H9 (cell line): ENCODE measurements around the gene FAM13A. TPM values are rescaled to one million over a fixed set of nuclear protein-coding genes. Genes with fewer than 3 reads are reported as not detected.

ENCODE experiments used
- DNase-seq: peaks from one replicate; pipeline ENCODE4 v3.0.0-alpha.2; 2017
- H2AFZ ChIP-seq: one replicate; pipeline ENCODE4 v1.6.1; 2013; ENCODE audit warnings: mild to moderate bottlenecking, low read length, control low read depth, moderate library complexity
- H2AK5ac ChIP-seq: 2 replicates; pipeline ENCODE4 v1.6.1; 2013; ENCODE audit warnings: low read length, control low read depth, mixed read lengths; ENCODE audit not compliant: insufficient read length
- H2BK120ac ChIP-seq: one replicate; pipeline ENCODE4 v1.6.1; 2013; ENCODE audit warnings: low read depth, mild to moderate bottlenecking, low read length, control low read depth, inconsistent platforms; ENCODE audit not compliant: poor library complexity, severe bottlenecking
- H2BK12ac ChIP-seq: 2 replicates; pipeline ENCODE4 v1.6.1; 2013; ENCODE audit warnings: low read length, control low read depth, mixed read lengths, low read depth; ENCODE audit not compliant: insufficient read length
- H2BK15ac ChIP-seq: 2 replicates; pipeline ENCODE4 v1.6.1; 2013; ENCODE audit warnings: low read depth, low read length, control low read depth
- H2BK20ac ChIP-seq: one replicate; pipeline ENCODE4 v1.6.1; 2013; ENCODE audit warnings: low read depth, mild to moderate bottlenecking, low read length, control low read depth, inconsistent platforms; ENCODE audit not compliant: poor library complexity, severe bottlenecking
- H2BK5ac ChIP-seq: 2 replicates; pipeline ENCODE4 v1.6.1; 2013; ENCODE audit warnings: low read length, control low read depth, mixed read lengths; ENCODE audit not compliant: insufficient read length
- H3K14ac ChIP-seq: 2 replicates; pipeline ENCODE4 v1.6.1; 2013; ENCODE audit warnings: low read length, control low read depth; ENCODE audit not compliant: insufficient read depth
- H3K18ac ChIP-seq: 2 replicates; pipeline ENCODE4 v1.6.1; 2013; ENCODE audit warnings: low read depth, mild to moderate bottlenecking, mixed read lengths, low read length, control low read depth; ENCODE audit not compliant: insufficient read length
- H3K23ac ChIP-seq: 2 replicates; pipeline ENCODE4 v1.6.1; 2013; ENCODE audit warnings: low read length, control low read depth, mixed read lengths, low read depth; ENCODE audit not compliant: insufficient read length
- H3K23me2 ChIP-seq: 2 replicates; pipeline ENCODE4 v1.6.1; 2013; ENCODE audit warnings: low read depth, mild to moderate bottlenecking, mixed read lengths, low read length, control low read depth; ENCODE audit not compliant: insufficient read length, poor library complexity, severe bottlenecking
- H3K27ac ChIP-seq: 2 replicates; pipeline ENCODE4 v1.5.1; 2013; ENCODE audit warnings: low read length, control low read depth, mixed read lengths, low read depth; ENCODE audit not compliant: insufficient read length
- H3K27me3 ChIP-seq: 2 replicates; pipeline ENCODE4 v1.6.1; 2013; ENCODE audit warnings: low read length, control low read depth, inconsistent platforms; ENCODE audit not compliant: insufficient read depth
- H3K4ac ChIP-seq: 2 replicates; pipeline ENCODE4 v1.6.1; 2013; ENCODE audit warnings: low read depth, mild to moderate bottlenecking, control low read depth, inconsistent platforms, low read length, moderate library complexity
- H3K4me1 ChIP-seq: 2 replicates; pipeline ENCODE4 v1.6.1; 2013; ENCODE audit warnings: low read length, control low read depth, inconsistent platforms; ENCODE audit not compliant: insufficient read depth
- H3K4me2 ChIP-seq: 2 replicates; pipeline ENCODE4 v1.6.1; 2013; ENCODE audit warnings: low read length, control low read depth, mixed read lengths; ENCODE audit not compliant: insufficient read length, insufficient read depth
- H3K56ac ChIP-seq: 2 replicates; pipeline ENCODE4 v1.6.1; 2013; ENCODE audit warnings: low read depth, mild to moderate bottlenecking, mixed read lengths, low read length, control low read depth; ENCODE audit not compliant: insufficient read length
- H3K79me1 ChIP-seq: 2 replicates; pipeline ENCODE4 v1.6.1; 2013; ENCODE audit warnings: low read depth, mild to moderate bottlenecking, moderate library complexity, low read length, control low read depth, inconsistent platforms; ENCODE audit not compliant: insufficient read depth, poor library complexity, severe bottlenecking
- H3K79me2 ChIP-seq: 2 replicates; pipeline ENCODE4 v1.6.1; 2013; ENCODE audit warnings: low read length, control low read depth, inconsistent platforms; ENCODE audit not compliant: insufficient read depth
- H3K9ac ChIP-seq: 2 replicates; pipeline ENCODE4 v1.6.1; 2013; ENCODE audit warnings: low read length, control low read depth, mixed read lengths; ENCODE audit not compliant: insufficient read length; ENCODE audit errors: extremely low read depth
- H3K9me3 ChIP-seq: one replicate; pipeline ENCODE4 v1.6.1; 2013; ENCODE audit warnings: low read depth, low read length, inconsistent platforms; ENCODE audit not compliant: control insufficient read depth
- H3T11ph ChIP-seq: one replicate; pipeline ENCODE4 v1.6.1; 2013; ENCODE audit warnings: mild to moderate bottlenecking, low read length, control low read depth, inconsistent platforms
- H4K20me1 ChIP-seq: one replicate; pipeline ENCODE4 v1.6.1; 2013; ENCODE audit not compliant: control insufficient read depth, insufficient read length, insufficient read depth
- H4K5ac ChIP-seq: 2 replicates; pipeline ENCODE4 v1.6.1; 2013; ENCODE audit warnings: low read depth, mild to moderate bottlenecking, mixed read lengths, low read length, control low read depth; ENCODE audit not compliant: insufficient read length
- H4K8ac ChIP-seq: replicated peaks from 2 replicates; pipeline ENCODE4 v1.6.1; 2013; ENCODE audit warnings: low read length, control low read depth, mixed read lengths, low read depth; ENCODE audit not compliant: insufficient read length
- H4K91ac ChIP-seq: 2 replicates; pipeline ENCODE4 v1.6.1; 2013; ENCODE audit warnings: low read depth, mild to moderate bottlenecking, moderate library complexity, mixed read lengths, low read length, control low read depth; ENCODE audit not compliant: insufficient read length
- H3K27ac Mint-ChIP-seq, 3 experiments: 2 replicates in 2 of 3; 3 replicates in 1 of 3; pipeline ENCODE4 v1.8.0; 2020 to 2021; ENCODE audit warnings: mixed read lengths in 3 of 3, mild to moderate bottlenecking in 1 of 3, moderate library complexity in 1 of 3
- H3K27me3 Mint-ChIP-seq: 2 replicates; pipeline ENCODE4 v1.8.0; 2021; ENCODE audit warnings: low read depth, mild to moderate bottlenecking, moderate library complexity, mixed read lengths
- H3K36me3 Mint-ChIP-seq, 3 experiments: 2 replicates in 2 of 3; 3 replicates in 1 of 3; pipeline ENCODE4 v1.8.0; 2020 to 2021; ENCODE audit warnings: low read depth in 3 of 3, mixed read lengths in 3 of 3; ENCODE audit not compliant: insufficient read depth in 1 of 3
- H3K4me1 Mint-ChIP-seq, 2 experiments: 2 replicates each; pipeline ENCODE4 v1.8.0; 2020; ENCODE audit warnings: mixed read lengths in 2 of 2
- H3K4me3 Mint-ChIP-seq, 2 experiments: 2 replicates in 1 of 2; 3 replicates in 1 of 2; pipeline ENCODE4 v1.8.0; 2020 to 2021; ENCODE audit warnings: mild to moderate bottlenecking in 2 of 2, mixed read lengths in 2 of 2, moderate library complexity in 1 of 2
- H3K9me3 Mint-ChIP-seq, 2 experiments: 2 replicates in 1 of 2; 3 replicates in 1 of 2; pipeline ENCODE4 v1.8.0; 2020; ENCODE audit warnings: mild to moderate bottlenecking in 2 of 2, mixed read lengths in 2 of 2, moderate library complexity in 1 of 2
- WGBS: extraction: QIAGEN DNeasy Blood & Tissue Kit; methylation state at CpG from one replicate; pipeline ENCODE4 v1.1.7; 2013; ENCODE audit warnings: missing lambda C conversion rate, low lambda C conversion rate, mixed read lengths; ENCODE audit not compliant: insufficient read length; ENCODE audit errors: extremely low coverage; 5-methylcytosine and 5-hydroxymethylcytosine counted together
- total RNA-seq: library from RNA; stranded (reverse); gene quantifications from 2 replicates; pipeline ENCODE4 v1.2.1, GENCODE V29; 2021
- TF ChIP-seq, protein P1 (sequence below): fragments of 200-600 bp; sonication (generic); conservative IDR thresholded peaks from 3 replicates; pipeline ENCODE4 v1.8.0; 2021; ENCODE audit warnings: antibody characterized with exemption, mild to moderate bottlenecking

Gene FAM13A
- total RNA-seq, 1 experiment from 2014 or later = 12.7 TPM

DNA sequence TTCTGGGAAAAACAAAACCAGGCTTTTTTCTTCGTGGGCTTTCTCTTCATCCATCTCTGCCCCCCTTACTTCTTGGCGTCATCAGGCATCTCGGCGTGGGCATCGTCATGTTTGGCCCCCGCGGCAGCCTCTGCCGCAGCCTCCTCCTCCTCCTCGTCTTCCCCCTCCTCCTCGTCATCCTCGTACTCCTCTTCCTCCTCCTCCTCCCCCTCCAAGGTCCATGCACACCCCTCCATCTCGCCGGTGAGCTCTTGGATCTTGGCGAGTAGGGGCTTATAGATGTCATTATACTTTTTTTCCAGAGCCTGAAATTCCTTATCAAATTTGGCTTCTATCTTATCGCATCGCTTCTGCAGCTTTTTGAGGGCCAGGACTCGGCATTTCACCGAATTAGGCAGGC is 359.8 kb downstream of the FAM13A start:
- Histone ChIP-seq H3K23me2 (no peaks in the 10 kb centered on the region), H3K79me2 (no peaks in the 10 kb centered on the region), H3K9me3 (no peaks in the 10 kb centered on the region), H3K9ac (no peak overlapping the region), H3K56ac (no peak overlapping the region), H2AK5ac (no peak overlapping the region), H2BK120ac (no peak overlapping the region), H3K4me1 (no peaks in the 10 kb centered on the region), H3K27ac (no peak overlapping the region), H3K4ac (no peak overlapping the region), H2AFZ (no peak overlapping the region), H2BK15ac (no peak overlapping the region), H3K18ac (no peak overlapping the region), H2BK5ac (no peak overlapping the region), H4K8ac (no peak overlapping the region), H4K20me1 (no peaks in the 10 kb centered on the region), H3K79me1 (no peaks in the 10 kb centered on the region), H2BK20ac (no peak overlapping the region), H4K91ac (no peak overlapping the region), H3K27me3 (no peaks in the 10 kb centered on the region), H3T11ph (no peak overlapping the region), H3K23ac (no peak overlapping the region), H3K4me2 (peak overlapping the region; percentile 68), H3K14ac (no peak overlapping the region; the same call in 1 of the 2 replicates), H4K5ac (no peak overlapping the region), H2BK12ac (no peak overlapping the region)
- Mint-ChIP-seq H3K27ac (no peak overlapping the region), H3K4me1 (peaks cover 4 to 7% of the 10 kb centered on the region in 2 experiments; a peak in 2 of 4 replicates), H3K4me3 (peak overlapping the region; percentile 75 to 81), H3K9me3 (no peaks in the 10 kb centered on the region), H3K36me3 (peaks cover 0 to 4% (median 1%) of the 10 kb centered on the region in 3 experiments; a peak in 2 of 7 replicates), H3K27me3 (peaks cover 8% of the 10 kb centered on the region)
- DNase-seq = no peak
- no CpG with 5 or more reads among the region's 18 CpGs for WGBS
- TF ChIP-seq, protein P1, sequence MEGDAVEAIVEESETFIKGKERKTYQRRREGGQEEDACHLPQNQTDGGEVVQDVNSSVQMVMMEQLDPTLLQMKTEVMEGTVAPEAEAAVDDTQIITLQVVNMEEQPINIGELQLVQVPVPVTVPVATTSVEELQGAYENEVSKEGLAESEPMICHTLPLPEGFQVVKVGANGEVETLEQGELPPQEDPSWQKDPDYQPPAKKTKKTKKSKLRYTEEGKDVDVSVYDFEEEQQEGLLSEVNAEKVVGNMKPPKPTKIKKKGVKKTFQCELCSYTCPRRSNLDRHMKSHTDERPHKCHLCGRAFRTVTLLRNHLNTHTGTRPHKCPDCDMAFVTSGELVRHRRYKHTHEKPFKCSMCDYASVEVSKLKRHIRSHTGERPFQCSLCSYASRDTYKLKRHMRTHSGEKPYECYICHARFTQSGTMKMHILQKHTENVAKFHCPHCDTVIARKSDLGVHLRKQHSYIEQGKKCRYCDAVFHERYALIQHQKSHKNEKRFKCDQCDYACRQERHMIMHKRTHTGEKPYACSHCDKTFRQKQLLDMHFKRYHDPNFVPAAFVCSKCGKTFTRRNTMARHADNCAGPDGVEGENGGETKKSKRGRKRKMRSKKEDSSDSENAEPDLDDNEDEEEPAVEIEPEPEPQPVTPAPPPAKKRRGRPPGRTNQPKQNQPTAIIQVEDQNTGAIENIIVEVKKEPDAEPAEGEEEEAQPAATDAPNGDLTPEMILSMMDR = no peak
